Fibroblast of upper back skin (primary cell): ENCODE measurements around the gene ATP6AP1.
A peak's percentile ranks its signal among the peaks of the same experiment; 100 is the strongest.

Experiments used
- DNase-seq: peaks from one replicate; pipeline ENCODE4 v3.0.0-alpha.2; 2013

The ATP6AP1 gene

GRCh38 chrX:154473683-154474082 lies 45.2 kb downstream of the ATP6AP1 start:
- DNase-seq = no peak

DNA sequence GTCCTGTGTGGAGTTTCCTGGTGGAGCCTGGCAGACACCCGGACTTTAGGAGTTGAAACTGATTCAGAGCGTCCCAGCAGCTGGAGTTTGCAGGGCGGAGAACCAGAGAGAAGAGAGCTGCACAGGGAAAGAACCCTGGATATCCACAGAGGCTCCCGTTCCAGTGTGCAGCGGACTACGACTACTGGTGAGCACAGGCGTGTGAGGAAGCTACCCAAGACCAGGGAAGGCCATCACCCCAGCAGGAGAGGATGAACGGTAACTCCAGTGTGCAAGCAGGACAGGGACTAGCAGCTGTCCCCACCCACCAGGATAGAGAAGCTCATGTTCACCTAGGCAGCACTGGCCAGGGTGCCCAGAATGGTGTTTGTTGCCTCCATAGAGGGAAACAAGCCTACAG lies 48.3 kb downstream of the ATP6AP1 start:
- no peak for DNase-seq

DNA sequence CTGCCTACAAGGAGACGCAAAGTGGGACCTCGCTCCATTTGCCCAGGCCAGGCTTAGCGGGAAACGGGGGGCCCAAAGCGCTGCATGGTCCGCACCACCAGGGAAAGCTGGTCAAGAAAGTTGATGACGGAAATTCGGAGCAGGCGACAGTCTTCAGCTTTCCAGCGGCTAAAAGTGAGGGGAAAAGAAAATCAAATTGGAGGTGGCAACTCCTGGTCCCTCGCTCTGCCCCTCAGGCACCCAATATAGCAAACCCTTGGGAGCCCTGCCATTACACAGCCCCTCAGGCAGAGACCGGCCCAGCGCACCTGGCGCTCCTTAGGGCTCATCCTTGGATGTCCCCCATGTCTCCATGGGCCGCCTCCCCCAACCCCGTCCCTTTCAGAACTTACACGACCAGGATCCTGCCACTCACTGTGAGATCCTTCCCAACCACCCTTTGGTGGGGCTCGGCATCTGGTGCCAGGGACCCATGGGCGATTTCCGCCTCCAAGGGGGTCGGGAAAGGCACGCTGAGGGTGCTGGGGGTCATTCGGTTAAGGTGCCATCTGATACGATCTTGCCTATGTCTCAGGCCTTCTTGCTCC lies 49.5 kb downstream of the ATP6AP1 start:
- no peak for DNase-seq

- DNase-seq = peak; percentile 84
Measured at GRCh38 chrX:154478728-154479622, 50.5 kb downstream of the ATP6AP1 start, which contains the start of gene LAGE3. Gene LAGE3 (minus strand): TSS chrX:154479281. CDS start chrX:154478915, 366 bp downstream.

DNA sequence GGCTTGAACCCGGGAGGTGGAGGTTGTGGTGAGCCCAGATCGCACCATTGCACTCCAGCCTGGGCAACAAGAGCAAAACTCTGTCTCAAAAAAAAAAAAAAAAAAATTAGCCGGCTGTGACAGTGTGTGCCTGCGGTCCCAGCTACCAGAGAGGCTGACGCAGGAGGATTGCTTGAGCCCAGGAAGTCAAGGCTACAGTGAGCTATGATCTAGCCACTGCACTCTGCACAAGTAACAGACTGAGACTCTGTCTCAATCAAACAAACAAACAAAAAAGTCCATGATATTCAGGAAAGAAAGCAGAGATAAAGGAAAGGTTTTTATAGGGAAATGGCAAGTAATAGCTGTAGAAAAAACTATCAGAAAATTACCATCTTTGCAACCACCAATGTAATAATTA lies 52.7 kb downstream of the ATP6AP1 start:
- DNase-seq = no peak

- DNase-seq = no peak
Measured at GRCh38 chrX:154481911-154482601, 53.6 kb downstream of the ATP6AP1 start.

GRCh38 chrX:154482786-154483185 lies 54.3 kb downstream of the ATP6AP1 start:
- DNase-seq = no peak

GRCh38 chrX:154483325-154483724 lies 54.8 kb downstream of the ATP6AP1 start:
- no peak for DNase-seq

DNA sequence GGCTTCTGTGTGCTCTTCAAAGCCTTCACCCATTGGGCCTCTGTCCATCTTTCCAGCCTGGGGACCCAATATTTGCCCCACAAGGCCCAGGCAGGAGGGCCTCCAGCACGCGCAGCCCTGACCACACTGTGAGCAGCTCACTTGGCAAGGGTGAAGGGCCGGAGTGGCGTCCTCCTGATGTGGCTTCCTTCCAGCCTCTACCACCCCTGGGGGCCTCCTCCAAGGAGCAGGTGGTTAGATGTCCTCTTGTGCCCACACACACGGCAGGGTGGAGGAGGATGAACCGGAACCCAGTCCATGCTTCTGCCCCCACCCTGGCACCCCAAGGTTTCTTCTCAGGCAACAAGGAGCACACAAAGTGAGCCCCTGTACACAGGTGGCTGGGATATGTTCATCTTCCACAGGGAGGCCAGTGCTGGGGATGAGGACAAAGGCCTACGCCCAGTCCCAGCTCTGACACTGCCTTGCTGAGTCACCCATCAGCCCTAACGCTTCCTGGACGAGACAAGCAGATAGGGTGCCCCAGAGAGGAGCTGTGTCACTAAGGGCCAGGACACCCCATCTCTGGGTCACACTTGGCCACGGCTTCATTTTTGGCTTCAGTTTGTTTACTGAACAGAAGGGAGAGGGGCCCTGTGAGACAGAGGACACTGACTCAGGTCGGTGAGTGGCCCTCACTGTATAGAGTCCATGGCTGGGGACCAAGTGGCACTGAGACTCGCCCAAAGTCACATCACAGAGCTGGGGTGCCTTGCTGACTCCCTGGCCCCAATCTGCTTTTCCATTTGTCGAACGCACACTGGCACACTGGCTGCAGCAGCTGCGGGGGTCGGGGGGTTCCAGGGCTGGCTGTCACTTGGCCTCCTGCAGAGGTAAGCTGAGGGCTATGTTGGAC lies 56.0 kb downstream of the ATP6AP1 start:
- DNase-seq = no peak

GRCh38 chrX:154485150-154486051 lies 56.9 kb downstream of the ATP6AP1 start:
- no peak for DNase-seq

DNA sequence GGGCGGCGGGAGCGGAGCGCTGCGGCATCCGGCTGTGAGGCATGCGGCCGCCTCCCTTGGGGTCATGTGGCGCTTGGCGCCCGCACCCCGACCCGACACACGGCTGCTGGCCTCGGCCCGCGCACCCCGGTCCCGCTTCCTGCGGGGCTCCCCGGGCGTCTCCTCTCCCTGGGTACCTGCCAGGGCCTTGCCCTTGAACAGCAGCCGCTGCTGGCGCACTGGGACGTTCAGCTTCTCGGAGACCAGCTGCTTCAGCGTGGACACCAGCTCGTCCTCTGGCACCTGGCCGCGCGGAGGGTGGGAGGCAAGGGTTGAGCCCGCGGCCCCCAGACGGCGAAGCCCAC lies 57.5 kb downstream of the ATP6AP1 start:
- DNase-seq = no peak
